NCI-H128 (cell line): ENCODE measurements around the gene BBS7.

Experiments
- DNase-seq: peaks from one replicate; lab custom pipeline; 2025; ENCODE audit not compliant: unreplicated experiment; lab: John Stamatoyannopoulos, UW

The BBS7 gene

DNA sequence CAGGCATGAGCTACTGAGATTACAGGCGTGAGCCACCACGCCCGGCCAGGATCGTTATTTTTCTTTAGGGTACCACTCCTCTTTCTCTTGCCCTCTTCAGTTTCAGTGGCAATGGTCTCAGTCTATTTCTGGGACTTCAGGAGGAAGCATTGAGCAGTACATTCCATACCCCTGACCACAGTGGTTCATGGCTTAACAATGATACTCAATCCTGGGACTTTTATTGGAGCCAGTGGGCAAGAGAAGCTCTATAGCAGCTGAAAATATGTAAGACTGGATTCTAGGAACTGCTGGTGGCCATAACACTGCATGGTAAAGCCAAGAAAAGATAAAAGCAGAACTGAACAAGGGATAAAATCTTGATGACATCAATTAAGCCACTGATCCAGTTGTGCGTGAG lies 40.8 kb downstream of the BBS7 start:
- DNase-seq: no peak

DNA sequence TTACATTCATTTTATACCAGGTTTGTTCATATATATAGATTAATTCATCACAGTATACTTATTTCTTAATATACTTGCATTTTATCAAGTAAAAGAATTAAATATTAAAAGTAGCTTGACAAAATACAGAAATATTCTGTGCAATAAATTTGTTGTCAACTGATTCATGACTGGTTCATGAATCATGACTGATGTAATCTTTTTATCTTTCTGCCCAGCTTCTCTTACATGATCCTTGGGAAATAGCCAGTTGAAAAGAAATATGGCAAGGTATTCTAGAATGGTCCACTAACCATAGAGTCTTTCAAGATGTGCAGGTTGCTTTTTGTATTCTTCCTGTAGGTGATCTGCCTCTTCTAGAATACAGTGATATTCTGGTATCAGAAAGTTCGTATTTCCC lies 42.4 kb downstream of the BBS7 start:
- DNase-seq: no peak

DNA sequence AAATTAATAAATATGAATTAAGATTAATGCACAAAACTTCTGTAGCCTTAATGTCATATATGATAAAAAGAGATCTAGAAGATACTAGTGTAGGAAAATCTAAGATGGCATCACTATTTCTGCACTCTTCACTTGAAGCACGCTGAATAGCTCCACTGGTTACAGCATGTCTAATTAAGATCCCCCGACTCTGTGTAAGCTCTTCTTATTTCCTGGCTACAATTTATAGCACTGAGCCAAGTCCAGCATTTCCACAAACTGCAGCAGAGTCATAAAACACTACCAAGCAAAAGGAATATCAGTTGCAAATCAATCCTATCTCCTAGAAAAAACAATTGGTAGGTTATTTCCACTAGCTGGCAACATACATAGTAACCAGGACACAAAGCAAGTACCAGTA lies 45.3 kb downstream of the BBS7 start:
- no peak for DNase-seq

DNA sequence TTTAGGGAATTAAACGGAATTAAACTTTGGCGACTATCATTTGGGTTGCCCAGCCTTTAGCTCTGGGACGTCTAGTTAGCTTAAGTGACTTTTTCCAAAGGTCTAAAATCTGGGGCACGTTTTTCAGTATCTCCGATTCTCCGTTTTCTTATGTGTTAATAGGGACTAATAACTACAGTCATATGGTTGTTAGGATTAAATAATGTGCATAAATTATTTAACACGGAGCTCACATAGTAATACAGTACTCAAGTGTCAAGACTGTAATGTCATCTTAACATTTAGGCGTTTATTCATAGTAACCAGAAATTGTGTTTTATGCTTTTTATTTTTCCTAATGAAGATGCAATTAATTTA lies 46.1 kb downstream of the BBS7 start:
- DNase-seq: no peak

DNA sequence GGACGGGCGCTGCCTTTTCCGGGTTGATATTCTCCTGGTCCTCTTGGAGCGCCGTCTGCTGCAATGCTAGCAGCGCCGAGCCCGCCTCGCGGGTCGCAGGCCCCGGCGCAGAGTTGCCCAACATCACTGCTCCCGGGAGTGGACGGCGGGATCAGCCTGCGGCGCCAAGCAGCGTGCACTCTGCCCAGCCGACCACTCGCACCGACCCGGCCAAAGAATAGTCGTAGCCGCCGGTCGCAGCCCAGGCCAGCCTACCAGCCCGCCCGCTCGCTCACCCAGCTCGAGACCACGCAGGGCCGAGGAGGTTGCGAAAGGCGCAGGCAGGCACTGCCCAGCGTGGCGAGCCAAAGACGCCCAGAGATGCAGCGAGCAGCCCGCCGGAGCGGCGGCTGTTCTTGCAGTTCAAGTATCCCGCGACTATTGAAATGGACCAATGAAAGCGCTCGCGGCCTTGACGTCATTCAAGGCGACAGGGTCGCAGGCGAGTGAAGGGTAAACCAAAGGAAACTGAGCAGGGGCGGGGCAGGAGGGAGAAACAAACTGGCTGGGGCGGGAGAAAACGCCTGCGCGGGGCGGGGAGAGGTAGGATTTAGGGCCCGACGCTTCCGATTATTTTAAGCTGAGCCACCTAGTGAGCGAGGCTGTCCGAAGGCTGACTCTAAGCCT lies 46.6 kb downstream of the BBS7 start, which contains the start of gene CCNA2:
CCNA2 (minus strand) TSS at position 379 of the 666 bp plus-strand sequence; CDS start at position 124, 255 bp downstream.
- peak; percentile 62 for DNase-seq

DNA sequence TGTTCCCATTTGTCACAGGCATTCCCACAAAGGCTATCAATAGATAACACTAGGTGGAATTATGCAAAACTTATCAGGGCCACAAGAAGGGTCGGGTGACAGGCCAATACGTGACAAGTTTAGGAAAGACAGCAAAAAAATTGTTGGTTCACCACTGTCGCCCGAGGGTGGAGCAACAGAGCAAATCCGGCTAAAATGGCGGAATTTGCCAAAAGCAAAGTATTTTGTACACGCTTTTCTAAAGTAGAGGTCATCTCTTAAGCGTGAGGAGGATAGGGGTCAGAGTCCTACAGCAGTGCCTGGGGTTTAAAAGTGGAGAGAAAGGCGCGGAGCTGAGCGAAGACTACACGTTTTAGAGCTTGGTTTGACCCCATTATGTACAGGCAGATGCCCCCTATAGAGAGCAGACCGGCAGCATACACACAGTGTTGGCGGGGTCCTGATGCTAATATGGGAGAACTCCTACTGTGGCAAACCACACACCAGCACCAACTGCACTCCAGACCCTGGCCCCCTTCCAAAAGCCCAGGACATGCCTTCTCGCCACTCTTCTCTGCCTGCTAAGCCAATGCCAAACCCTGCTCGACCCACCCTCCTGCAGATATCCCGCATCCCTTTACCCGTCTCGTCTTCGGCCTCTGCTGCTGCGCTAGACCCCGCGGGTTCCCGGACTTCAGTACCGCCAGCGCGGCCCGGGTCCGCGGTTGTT lies 47.3 kb downstream of the BBS7 start:
- no peak for DNase-seq

DNA sequence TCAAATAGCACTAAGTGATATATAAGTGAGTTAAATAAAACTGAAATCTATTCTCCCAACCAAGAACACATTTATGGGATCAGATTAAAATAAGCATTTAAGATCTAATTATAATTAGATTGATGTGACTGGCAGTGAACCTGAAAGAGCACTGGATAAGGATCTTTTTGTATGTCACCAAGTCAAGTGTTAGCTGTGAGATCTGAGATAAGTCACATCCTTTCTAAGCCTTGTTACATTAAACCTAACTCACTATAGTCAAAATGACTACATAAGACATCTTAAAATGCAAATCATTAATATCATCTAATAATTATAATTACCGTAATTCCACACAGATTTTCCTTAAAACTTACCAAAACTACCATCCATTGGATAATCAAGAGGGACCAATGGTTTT lies 48.2 kb downstream of the BBS7 start:
- no peak for DNase-seq

DNA sequence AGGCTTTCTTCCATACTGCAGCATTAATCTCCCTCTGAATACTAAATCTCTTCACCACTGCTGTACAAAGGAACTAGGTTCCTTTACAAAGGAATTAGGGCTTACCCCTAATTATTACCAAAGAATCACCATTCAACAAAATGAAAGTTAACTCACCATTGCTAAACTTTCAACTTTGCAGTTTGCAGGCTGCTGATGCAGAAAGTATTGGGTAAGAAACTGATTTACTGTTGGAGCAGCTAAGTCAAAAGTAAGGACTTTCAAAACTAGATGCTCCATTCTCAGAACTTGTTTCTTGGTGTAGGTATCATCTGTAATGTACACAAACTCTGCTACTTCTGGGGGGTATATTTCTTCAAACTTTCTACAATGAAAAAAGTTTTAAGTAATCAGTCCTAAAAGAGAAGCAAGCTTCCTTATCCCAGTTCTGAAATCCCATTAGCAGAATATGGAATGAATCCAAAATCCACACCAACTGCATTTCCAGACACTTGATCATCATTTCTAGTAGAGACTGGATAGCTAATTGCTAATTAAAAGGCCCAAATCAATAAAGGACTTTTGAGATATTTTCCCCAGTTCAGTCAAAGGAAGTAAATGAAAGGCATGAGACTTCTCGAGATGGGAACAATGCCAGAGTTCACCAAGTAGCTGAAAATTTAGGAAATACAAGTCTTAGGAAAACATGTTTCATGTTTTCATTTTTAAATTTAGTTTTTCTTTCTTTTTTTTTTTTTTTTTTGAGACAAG lies 50.9 kb downstream of the BBS7 start:
- DNase-seq: no peak

DNA sequence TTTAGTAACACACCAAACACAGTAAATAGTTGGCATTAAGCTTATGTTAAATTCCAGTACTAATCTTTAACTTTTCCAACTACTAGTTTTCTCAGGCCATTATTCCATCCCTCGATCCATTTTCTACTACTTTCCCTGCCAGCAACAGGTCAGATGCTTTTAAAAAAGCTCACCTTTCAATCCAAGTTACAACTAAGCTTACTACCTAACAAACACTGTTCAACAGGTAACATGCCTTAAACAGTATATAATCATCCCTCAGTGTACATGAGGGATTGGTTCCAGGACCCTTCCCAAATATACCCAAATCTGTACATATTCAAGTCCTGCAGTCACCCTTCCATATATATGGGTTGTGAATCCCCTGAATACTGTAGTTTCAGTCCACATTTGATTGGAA lies 52.1 kb downstream of the BBS7 start:
- no peak for DNase-seq

DNA sequence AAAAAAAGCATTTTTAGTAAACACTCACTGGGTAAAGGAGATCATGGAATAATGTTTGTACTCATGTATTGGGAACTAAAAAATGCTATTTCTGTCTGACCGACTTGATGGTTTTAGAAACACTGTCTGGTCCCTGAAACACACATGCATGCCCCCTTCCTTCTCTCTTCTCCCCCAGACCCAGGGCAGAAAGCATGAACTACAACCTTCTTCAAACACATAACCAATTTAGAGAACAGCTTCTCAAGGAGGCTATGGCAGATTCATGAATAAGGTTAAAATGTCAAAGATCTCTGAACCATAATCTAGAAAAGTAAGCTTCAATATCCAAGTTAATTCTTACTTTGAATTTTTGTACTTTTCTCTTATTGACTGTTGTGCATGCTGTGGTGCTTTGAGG lies 52.6 kb downstream of the BBS7 start:
- no peak for DNase-seq

DNA sequence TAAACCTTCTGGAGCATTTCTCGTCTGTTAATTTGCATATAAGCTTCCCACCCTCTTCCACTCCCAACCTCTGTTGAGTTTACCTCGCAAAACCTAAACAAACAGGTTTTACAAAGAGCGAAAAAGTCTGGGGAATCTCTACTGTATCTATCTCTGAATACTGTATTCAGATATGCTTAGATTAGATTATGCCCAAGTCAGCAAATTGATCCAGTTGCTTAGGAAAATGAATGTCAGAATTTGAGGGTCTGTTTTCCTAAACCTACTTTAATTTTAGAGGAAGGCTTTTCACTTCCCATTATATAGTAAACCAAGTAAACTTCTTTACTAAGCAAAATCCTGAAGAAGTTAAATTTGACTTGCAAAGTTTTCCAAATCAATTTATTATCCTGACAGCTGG lies 53.3 kb downstream of the BBS7 start:
- DNase-seq: no peak

DNA sequence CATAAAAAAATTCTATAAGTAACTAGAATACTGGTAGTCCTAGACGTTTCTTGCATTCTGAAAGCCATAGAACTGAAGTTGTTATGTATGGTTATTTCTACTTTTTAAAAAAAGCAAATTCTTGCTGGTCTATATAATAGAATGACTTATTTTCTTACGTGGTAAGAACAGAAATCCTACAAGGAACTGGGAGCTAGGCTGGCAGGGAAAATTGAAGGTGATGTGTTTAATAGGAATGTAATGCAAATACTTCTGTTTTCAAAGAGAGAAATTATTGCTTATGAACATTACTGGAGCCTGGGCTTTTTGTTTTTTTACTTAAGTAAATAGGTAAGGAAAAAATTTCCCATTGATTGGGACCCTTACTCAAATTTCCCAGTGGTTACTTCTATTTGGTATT lies 55.5 kb downstream of the BBS7 start:
- no peak for DNase-seq

DNA sequence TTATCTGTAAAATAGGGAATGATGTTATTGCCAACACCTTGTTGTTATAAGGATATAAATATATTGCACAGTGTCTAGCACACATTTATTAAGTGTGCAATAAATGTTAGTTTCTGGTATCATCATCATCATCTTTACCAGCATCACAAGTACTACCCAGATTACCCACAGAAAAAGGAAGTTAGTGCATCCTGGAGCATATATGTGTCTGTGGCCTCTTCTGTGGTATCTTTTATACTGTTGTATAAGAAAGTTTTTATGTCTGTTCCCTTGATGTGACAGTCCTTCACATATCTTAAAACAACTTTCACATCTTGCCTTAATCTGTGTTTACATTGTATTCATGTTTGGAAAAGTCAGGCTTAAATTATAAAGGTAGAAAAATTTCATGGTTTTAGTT lies 59.2 kb downstream of the BBS7 start:
- DNase-seq: no peak

DNA sequence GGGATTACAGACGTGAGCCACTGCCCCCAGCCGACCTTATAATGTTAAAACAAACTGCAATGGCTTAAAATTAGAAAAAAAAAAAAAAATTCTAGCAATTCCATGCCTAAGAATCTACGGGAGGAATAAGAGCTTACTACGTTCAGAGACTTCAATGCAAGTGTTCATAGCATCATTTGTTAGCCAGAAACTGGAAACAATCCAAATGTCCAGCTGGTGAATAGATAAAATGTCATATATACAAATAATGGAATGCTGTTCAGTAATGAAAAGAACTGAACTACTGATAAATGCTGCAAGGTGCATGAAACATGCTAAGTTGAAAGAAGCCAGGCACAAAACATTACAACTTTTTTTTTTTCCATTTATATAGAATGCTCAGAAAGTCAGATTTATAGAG lies 63.9 kb downstream of the BBS7 start:
- no peak for DNase-seq

DNA sequence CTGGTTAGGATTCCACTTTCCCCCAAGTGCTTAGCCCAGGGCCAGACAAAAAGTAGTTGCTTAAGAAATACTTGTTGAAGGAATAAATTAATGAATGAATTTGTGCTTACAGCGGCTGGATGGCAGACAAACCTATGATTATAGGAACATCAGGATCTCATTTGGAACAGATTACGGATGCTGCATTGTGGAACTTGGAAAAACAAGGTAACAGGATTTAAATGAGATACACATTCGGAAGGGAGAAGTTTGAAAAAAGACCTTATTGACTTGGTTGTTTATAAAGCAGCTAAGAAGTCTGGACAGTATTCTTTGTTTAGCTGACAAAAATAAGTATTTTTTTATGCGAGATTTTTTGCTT lies 68.6 kb downstream of the BBS7 start:
- no peak for DNase-seq

DNA sequence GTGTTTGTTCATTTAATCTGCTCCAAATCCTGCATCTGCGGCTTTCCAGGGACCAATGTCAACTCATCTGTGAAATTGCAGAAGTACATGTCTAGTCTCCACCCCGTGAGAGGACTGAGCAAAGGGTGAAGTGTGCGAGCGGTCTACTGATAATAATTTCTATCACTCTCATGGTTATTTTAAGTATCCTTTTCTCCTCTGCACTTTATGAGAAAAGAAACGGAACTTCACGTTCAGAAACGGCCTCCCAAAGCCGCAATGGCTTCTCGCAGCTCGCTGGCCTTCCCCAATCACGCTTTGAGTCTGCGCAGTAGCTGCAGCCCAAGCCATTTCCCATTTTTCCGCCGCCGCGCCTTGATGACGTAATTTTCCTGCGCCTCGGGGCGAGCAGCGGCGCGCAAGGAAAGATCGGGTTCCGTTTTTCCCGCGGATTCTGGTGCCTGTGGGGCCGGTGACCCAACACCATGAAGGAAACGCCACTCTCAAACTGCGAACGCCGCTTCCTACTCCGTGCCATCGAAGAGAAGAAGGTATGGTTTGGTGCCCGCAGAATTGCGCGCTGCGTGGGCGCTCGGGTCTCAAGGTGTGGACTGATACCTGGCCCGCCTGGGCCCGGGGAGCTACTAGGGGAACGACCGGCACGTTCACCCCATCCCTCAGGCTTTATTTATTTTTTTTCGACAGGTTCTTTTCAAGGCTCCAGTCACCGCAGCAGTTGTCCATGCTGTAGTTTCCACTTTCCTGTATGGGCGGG lies 69.1 kb downstream of the BBS7 start, which contains the start of gene EXOSC9:
EXOSC9 (plus strand) TSS at position 363 of the 754 bp plus-strand sequence; CDS start at position 465, 102 bp downstream.
- peak; percentile 67 for DNase-seq

DNA sequence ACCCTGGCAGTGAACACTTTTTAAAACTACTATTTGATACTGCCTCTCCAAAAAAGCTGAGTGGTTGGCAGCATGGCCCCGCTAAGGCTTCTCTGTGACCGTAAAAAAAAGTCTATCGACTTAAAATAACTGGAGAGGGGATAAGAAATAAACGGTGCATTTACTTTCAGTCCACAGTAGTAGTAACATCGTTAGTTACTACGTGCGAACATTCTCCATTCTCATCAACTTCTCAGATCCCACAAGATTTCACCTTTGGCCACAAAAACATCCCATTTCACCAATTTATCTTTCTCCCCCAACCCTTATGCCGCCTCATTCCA lies 69.7 kb downstream of the BBS7 start:
- DNase-seq: no peak

DNA sequence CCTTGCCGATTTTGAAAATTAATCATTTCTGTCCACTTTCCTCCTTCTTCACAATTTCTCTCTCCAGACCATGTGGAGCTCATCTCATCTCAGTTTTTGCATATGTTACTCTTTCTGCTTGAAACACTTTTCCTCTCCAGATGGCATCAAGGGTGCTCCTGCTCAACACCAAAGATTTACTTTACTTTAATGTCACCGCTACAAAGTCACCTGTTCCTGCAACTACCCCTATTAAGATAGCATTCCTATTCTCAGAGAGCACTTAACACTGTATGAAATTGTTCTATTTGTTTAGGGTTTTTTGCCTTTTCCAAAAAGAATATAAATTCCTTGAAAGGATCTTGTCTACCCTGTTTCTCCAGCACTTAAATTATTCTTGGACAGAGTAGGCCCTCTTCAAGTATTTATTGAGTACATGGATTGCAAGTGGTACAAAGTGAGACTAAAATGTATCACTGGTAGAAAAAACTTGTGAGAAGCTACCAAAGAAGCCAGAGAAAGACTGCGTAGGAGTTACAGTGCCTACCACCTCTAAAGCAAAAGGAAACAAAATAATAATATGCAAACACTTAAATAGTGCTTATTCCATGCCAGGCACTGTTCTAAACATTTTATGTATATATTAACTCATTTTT lies 70.3 kb downstream of the BBS7 start:
- DNase-seq: no peak

DNA sequence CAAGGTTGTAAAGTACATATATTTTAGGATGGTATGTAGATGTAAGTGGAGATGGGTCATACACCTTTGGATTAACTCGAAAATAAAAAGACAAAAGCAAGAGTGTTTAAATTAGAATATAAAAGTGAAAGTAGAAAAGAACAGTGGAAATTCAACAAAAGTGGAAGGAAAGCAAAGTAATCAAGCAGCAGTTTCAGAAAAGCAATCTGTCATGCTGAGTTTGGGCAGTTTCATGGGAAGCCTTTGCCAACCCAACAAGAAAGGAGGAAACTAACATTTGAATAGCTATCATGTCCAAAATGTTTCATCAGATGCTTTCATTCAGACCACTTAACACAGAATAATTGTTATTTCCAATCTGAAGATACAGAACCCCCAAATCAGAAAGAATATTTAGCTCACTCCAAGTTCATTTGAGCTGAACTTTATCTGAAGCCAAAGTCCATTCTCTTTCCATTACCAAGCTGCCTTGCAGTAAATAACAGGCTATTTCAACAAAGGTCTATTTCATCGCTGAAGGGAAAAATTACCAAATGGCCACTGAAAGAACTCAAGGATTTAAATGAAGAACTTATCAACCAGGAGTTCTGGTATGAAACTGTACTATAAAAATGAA lies 71.0 kb downstream of the BBS7 start:
- no peak for DNase-seq

DNA sequence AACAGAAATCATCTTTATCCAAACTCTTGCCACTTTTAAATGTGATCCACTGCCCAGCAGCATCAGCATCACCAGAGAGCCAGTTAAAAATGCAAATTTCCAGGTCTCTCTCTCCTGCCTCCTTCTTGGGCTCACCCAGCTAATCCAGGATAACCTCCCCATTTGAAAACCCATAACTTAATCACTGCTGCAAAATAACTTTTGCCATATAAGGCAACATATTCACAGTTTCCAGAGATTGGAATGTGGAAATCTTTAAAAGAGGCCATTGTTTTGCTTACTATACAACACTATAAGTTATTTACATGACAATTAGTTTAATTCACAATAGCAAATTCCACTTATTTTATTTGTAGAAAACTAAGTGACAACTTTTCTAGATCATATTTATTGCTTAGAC lies 74.0 kb downstream of the BBS7 start:
- DNase-seq: no peak
